Neural progenitor cell (in vitro differentiated cells): Measurements from ENCODE around the gene GABARAPL1. TPM values are rescaled to one million over a fixed set of nuclear protein-coding genes. Genes with fewer than 3 reads are reported as not detected.

ENCODE experiments used
- DNase-seq: peaks from one replicate; pipeline ENCODE4 v3.0.0-alpha.2; 2016; ENCODE audit warnings: low spot score
- H2AFZ ChIP-seq: fragments of 200-600 bp; sonication (generic); replicated peaks from 2 replicates; pipeline ENCODE4 v1.6.1; 2016; ENCODE audit warnings: antibody characterized with exemption
- H3F3A ChIP-seq: fragments of 200-600 bp; sonication (generic); 2 replicates; pipeline ENCODE4 v1.6.1; 2016; ENCODE audit warnings: antibody characterized with exemption, low read depth
- H3K27ac ChIP-seq: fragments of 200-600 bp; sonication (generic); 2 replicates; pipeline ENCODE4 v1.5.1; 2016; ENCODE audit warnings: mild to moderate bottlenecking
- H3K27me3 ChIP-seq: fragments of 200-600 bp; sonication (generic); 2 replicates; pipeline ENCODE4 v1.6.1; 2016; ENCODE audit warnings: mild to moderate bottlenecking, moderate library complexity
- H3K36me3 ChIP-seq: fragments of 200-600 bp; sonication (generic); 2 replicates; pipeline ENCODE4 v1.5.1; 2016
- H3K4me1 ChIP-seq: fragments of 200-600 bp; sonication (generic); 2 replicates; pipeline ENCODE4 v1.6.1; 2016; ENCODE audit warnings: mixed run types
- H3K4me2 ChIP-seq: fragments of 200-600 bp; sonication (generic); 2 replicates; pipeline ENCODE4 v1.6.1; 2016
- H3K4me3 ChIP-seq: fragments of 200-600 bp; sonication (generic); 2 replicates; pipeline ENCODE4 v1.5.1; 2016
- H3K79me2 ChIP-seq: fragments of 200-600 bp; sonication (generic); 2 replicates; pipeline ENCODE4 v1.6.1; 2016; ENCODE audit warnings: low read depth
- H3K9ac ChIP-seq: fragments of 200-600 bp; sonication (generic); 2 replicates; pipeline ENCODE4 v1.6.1; 2016
- H3K9me3 ChIP-seq: fragments of 200-600 bp; sonication (generic); 2 replicates; pipeline ENCODE4 v1.5.1; 2016; ENCODE audit warnings: low read depth
- H4K20me1 ChIP-seq: fragments of 200-600 bp; sonication (generic); 2 replicates; pipeline ENCODE4 v1.6.1; 2016; ENCODE audit warnings: low read depth
- H3K27ac Mint-ChIP-seq: 3 replicates; pipeline ENCODE4 v1.8.0; 2021; ENCODE audit warnings: mixed read lengths
- H3K27me3 Mint-ChIP-seq: 2 replicates; pipeline ENCODE4 v1.8.0; 2022; ENCODE audit warnings: low read depth, mild to moderate bottlenecking, inconsistent platforms, moderate library complexity, mixed read lengths; ENCODE audit not compliant: insufficient read depth
- H3K36me3 Mint-ChIP-seq: 3 replicates; pipeline ENCODE4 v1.8.0; 2021; ENCODE audit warnings: mixed read lengths
- H3K4me1 Mint-ChIP-seq: 3 replicates; pipeline ENCODE4 v1.8.0; 2021; ENCODE audit warnings: mixed read lengths
- H3K4me3 Mint-ChIP-seq: 3 replicates; pipeline ENCODE4 v1.8.0; 2021; ENCODE audit warnings: mild to moderate bottlenecking, moderate library complexity, mixed read lengths
- H3K9me3 Mint-ChIP-seq: 3 replicates; pipeline ENCODE4 v1.8.0; 2020; ENCODE audit warnings: mixed read lengths
- EZH2 ChIP-seq: fragments of 200-600 bp; sonication (generic); IDR thresholded peaks from 2 replicates; pipeline ENCODE4 v1.6.1; 2017; ENCODE audit warnings: antibody characterized with exemption, mild to moderate bottlenecking, moderate library complexity
- EZH2phosphoT487 ChIP-seq: fragments of 200-600 bp; sonication (generic); IDR thresholded peaks from 2 replicates; pipeline ENCODE4 v1.6.1; 2017; ENCODE audit warnings: antibody characterized with exemption
- total RNA-seq: library from RNA; depleted of rRNA; stranded (reverse); fragments of >200 nt; gene quantifications from 2 replicates; pipeline ENCODE4 v1.2.3, GENCODE V29; 2015; ENCODE audit warnings: low replicate concordance
- TF ChIP-seq, protein P1 (sequence below): fragments of 200-600 bp; sonication (generic); IDR thresholded peaks from 2 replicates; pipeline ENCODE4 v1.5.1; 2017; ENCODE audit warnings: antibody characterized with exemption, mild to moderate bottlenecking

GABARAPL1 gene
- total RNA-seq, 1 donor from 2014 or later, result 38.9 TPM

DNA sequence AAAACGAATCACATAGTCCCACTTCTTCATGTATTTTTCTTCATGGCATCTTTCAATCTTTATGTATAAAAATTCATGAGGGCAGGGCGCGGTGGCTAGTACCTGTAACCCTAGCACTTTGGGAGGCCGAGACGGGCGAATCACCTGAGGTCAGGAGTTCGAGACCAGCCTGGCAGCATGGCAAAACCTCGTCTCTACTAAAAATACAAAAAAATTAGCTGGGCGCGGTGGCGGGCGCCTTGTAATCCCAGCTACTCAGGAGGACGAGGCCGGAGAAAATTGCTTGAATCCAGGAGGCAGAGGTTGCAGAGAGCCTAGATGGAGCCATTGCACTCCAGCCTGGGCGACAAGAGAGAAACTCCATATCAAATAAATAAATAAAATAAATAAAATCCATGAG lies 2.5 kb upstream of the GABARAPL1 start:
- Mint-ChIP-seq H3K4me3 (no peak overlapping the region), H3K4me1 (peaks cover 16% of the 10 kb centered on the region), H3K27me3 (peaks cover 9% of the 10 kb centered on the region), H3K36me3 (no peaks in the 10 kb centered on the region), H3K27ac (no peak overlapping the region), H3K9me3 (no peaks in the 10 kb centered on the region)
- Histone ChIP-seq H3K4me2 (no peak overlapping the region), H3F3A (peaks cover 30% of the 10 kb centered on the region), H3K9ac (no peak overlapping the region), H3K9me3 (no peaks in the 10 kb centered on the region), H3K27ac (no peak overlapping the region), H3K79me2 (peaks cover 18% of the 10 kb centered on the region), H3K36me3 (no peaks in the 10 kb centered on the region), H2AFZ (no peak overlapping the region), H3K27me3 (no peaks in the 10 kb centered on the region), H4K20me1 (peaks cover 17% of the 10 kb centered on the region), H3K4me1 (peaks cover 6% of the 10 kb centered on the region), H3K4me3 (no peak overlapping the region)
- no peak for TF ChIP-seq EZH2phosphoT487
- no peak for TF ChIP-seq EZH2
- TF ChIP-seq, protein P1, sequence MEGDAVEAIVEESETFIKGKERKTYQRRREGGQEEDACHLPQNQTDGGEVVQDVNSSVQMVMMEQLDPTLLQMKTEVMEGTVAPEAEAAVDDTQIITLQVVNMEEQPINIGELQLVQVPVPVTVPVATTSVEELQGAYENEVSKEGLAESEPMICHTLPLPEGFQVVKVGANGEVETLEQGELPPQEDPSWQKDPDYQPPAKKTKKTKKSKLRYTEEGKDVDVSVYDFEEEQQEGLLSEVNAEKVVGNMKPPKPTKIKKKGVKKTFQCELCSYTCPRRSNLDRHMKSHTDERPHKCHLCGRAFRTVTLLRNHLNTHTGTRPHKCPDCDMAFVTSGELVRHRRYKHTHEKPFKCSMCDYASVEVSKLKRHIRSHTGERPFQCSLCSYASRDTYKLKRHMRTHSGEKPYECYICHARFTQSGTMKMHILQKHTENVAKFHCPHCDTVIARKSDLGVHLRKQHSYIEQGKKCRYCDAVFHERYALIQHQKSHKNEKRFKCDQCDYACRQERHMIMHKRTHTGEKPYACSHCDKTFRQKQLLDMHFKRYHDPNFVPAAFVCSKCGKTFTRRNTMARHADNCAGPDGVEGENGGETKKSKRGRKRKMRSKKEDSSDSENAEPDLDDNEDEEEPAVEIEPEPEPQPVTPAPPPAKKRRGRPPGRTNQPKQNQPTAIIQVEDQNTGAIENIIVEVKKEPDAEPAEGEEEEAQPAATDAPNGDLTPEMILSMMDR, result no peak
- DNase-seq, result no peak

DNA sequence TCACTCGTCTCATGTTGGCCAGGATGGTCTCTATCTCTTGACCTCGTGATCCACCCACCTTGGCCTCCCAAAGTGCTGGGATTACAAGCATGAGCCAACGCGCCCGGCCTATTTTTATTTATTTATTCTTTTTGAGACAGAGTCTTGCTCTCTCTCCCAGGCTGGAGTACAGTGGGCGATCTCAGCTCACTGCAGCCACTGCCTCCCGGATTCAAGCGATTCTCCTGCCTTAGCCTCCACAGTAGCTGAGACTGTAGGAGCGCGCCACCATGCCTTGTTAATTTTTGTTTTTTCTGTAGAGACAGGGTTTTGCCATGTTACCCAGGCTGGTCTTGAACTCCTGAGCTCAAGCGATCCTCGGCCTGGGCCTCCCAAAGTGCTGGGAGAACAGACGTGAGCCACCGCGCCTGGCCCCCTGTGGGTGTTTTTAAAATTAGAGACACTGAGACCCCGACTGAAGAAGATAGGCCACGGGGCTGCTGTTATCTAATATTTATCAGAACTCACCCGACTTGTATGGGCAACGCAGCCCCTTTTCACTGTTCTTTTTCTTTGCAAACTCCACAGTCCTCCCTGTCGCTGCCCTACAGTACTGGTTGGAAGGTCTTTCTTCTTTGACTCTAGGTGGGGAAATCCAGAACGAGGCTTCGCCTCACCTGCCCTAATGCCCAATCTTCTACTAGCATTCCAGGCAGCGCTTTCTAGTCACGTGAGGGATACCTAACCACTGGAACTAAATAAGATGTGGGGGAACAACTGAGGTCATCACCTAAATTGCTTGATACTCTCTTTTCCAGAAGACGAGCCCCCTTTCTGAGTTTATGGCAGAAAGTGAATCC lies 1.4 kb upstream of the GABARAPL1 start:
- no peak overlapping the region for H2AFZ ChIP-seq
- Mint-ChIP-seq H3K4me3 (peak overlapping the region; percentile 69), H3K27ac (no peak overlapping the region), H3K27me3 (peaks cover 9% of the 10 kb centered on the region), H3K36me3 (no peaks in the 10 kb centered on the region), H3K4me1 (peaks cover 16% of the 10 kb centered on the region), H3K9me3 (no peaks in the 10 kb centered on the region)
- H3K79me2 ChIP-seq, result peaks cover 28% of the 10 kb centered on the region
- TF ChIP-seq EZH2, result no peak
- TF ChIP-seq EZH2phosphoT487, result no peak
- TF ChIP-seq, protein P1, result no peak
- H3K9me3 ChIP-seq, result no peaks in the 10 kb centered on the region
- H3K27me3 ChIP-seq, result no peaks in the 10 kb centered on the region
- no peak overlapping the region for H3K4me3 ChIP-seq
- peaks cover 7% of the 10 kb centered on the region for H3K4me1 ChIP-seq
- H3K36me3 ChIP-seq, result no peaks in the 10 kb centered on the region
- no peak for DNase-seq
- H3K9ac ChIP-seq, result no peak overlapping the region
- peaks cover 18% of the 10 kb centered on the region for H4K20me1 ChIP-seq
- H3K27ac ChIP-seq, result no peak overlapping the region
- H3F3A ChIP-seq, result peaks cover 30% of the 10 kb centered on the region
- H3K4me2 ChIP-seq, result no peak overlapping the region

DNA sequence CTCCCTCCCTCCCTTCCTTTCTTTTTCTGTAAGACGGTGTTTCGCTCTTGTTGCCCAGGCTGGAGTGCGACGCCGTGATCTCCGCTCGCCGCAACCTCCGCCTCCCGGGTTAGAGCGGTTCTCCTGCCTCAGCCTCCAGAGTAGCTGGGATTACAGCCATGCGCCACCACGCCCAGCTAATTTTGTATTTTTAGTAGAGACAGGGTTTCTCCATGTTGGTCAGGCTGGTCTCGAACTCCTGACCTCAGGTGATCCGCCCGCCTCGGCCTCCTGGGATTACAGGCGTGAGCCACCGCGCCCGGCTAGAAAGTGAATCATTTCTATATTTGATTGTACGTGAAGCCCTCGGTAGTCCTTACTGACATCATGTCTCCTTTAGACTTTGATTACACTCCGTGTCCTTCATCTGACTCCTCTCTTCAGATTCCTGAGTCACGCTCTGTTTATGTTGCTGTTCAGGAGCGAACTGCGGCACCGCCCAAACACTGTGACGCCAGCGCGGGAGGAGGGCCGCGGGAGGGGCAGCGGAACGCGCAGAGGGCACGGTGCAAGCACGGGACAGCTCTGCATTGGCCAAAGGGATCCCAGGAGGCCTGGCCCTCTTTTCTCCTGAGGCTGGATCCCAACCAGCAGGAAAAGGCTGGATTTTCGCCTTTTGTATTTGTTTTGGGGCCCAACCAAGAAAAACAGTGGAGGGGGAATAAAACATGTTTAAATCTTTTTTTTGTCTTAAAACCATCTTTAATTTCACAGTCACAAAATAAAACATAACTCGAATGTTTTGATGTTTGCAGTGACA lies 538 bp upstream of the GABARAPL1 start:
- peak overlapping the region; percentile 63 for H3K27ac Mint-ChIP-seq
- no peaks in the 10 kb centered on the region for H3K9me3 Mint-ChIP-seq
- peak; percentile 93 for DNase-seq
- H3K79me2 ChIP-seq, result peaks cover 28% of the 10 kb centered on the region
- no peaks in the 10 kb centered on the region for H3K36me3 Mint-ChIP-seq
- peaks cover 7% of the 10 kb centered on the region for H3K4me1 ChIP-seq
- no peak for TF ChIP-seq EZH2phosphoT487
- no peak for TF ChIP-seq EZH2
- TF ChIP-seq, protein P1, result no peak
- H3K27me3 ChIP-seq, result no peaks in the 10 kb centered on the region
- H3K9ac ChIP-seq, result no peak overlapping the region
- H3K9me3 ChIP-seq, result no peaks in the 10 kb centered on the region
- no peaks in the 10 kb centered on the region for H3K36me3 ChIP-seq
- H3K4me3 ChIP-seq, result peak overlapping the region; percentile 76
- H3F3A ChIP-seq, result peaks cover 30% of the 10 kb centered on the region
- H3K4me2 ChIP-seq, result peak overlapping the region; percentile 88
- peaks cover 9% of the 10 kb centered on the region for H3K27me3 Mint-ChIP-seq
- peaks cover 16% of the 10 kb centered on the region for H3K4me1 Mint-ChIP-seq
- H4K20me1 ChIP-seq, result peaks cover 18% of the 10 kb centered on the region
- peak overlapping the region; percentile 95 for H3K4me3 Mint-ChIP-seq
- peak overlapping the region; percentile 81 for H2AFZ ChIP-seq
- peak overlapping the region; percentile 68 for H3K27ac ChIP-seq
